ENCODE data around the gene NAV2. TPM values are rescaled to one million over a fixed set of nuclear protein-coding genes. Genes with fewer than 3 reads are reported as not detected.

NAV2 gene
- total and polyA plus RNA-seq, 10 donors = 0.46 to 11.6 (median 4.1) TPM

DNA sequence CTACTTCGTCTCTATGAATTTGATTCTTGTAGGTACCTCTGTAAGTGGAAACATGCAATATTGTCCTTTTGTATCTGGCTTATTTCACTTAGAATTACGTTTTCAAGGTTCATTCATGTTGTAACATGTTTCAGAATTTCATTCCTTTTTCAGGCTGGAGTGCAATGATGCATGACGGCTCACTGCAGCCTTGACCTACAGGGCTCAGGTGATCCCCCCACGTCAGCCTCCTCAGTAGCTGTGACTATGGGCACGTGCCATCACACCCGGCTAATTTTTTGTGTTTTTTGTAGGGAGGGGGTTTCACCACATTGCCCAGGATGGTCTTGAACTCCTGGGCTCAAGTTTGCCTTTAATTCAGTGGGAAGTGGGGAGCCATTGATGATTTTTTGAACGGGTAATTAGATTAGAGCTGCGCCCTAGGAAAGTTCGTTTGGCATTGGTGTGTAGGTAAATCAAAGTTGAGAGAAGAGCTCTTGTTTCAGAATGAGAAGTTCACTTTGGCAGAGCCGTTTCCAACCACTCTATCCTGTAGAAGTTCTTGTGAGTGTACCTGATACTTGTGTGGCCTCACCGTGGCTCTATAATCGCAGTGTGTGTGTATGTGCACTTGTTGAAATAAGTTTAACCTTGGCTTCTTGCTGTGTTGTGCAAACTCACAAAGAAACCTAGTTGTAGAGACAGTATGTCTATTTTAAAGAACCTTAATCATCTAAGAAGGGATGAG, 115.9 kb downstream of the NAV2 start:
- peaks cover 0 to 4% (median 0%) of the 10 kb centered on the region in 8 donors for H3K9me3 ChIP-seq
- 71 to 92% (median 86%) methylated on average over 12 of the region's 12 CpGs for WGBS, 5 donors
- no peaks in the 10 kb centered on the region for H3K27me3 ChIP-seq (replicated peaks in 1 of 7)
- no peaks in the 10 kb centered on the region for H3K4me1 ChIP-seq
- intact Hi-C loops (cut with DNase I; ENCODE audit: low total_unique reads) = no loop called here
- peaks cover 0 to 5% (median 0%) of the 10 kb centered on the region in 6 donors for H3K36me3 ChIP-seq
- no peak overlapping the region for H3K4me3 ChIP-seq
- H3K27ac ChIP-seq = no peak overlapping the region
- DNase-seq = no peak
- TF ChIP-seq POLR2AphosphoS5 (IDR thresholded peaks at IDR 0.05) = no peak
- no peak for TF ChIP-seq POLR2A (IDR thresholded peaks at IDR 0.05)
- TF ChIP-seq, protein P1, sequence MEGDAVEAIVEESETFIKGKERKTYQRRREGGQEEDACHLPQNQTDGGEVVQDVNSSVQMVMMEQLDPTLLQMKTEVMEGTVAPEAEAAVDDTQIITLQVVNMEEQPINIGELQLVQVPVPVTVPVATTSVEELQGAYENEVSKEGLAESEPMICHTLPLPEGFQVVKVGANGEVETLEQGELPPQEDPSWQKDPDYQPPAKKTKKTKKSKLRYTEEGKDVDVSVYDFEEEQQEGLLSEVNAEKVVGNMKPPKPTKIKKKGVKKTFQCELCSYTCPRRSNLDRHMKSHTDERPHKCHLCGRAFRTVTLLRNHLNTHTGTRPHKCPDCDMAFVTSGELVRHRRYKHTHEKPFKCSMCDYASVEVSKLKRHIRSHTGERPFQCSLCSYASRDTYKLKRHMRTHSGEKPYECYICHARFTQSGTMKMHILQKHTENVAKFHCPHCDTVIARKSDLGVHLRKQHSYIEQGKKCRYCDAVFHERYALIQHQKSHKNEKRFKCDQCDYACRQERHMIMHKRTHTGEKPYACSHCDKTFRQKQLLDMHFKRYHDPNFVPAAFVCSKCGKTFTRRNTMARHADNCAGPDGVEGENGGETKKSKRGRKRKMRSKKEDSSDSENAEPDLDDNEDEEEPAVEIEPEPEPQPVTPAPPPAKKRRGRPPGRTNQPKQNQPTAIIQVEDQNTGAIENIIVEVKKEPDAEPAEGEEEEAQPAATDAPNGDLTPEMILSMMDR (IDR thresholded peaks at IDR 0.05 in 8 of 11, conservative IDR thresholded peaks at IDR 0.05 in 3 of 11) = no peak

DNA sequence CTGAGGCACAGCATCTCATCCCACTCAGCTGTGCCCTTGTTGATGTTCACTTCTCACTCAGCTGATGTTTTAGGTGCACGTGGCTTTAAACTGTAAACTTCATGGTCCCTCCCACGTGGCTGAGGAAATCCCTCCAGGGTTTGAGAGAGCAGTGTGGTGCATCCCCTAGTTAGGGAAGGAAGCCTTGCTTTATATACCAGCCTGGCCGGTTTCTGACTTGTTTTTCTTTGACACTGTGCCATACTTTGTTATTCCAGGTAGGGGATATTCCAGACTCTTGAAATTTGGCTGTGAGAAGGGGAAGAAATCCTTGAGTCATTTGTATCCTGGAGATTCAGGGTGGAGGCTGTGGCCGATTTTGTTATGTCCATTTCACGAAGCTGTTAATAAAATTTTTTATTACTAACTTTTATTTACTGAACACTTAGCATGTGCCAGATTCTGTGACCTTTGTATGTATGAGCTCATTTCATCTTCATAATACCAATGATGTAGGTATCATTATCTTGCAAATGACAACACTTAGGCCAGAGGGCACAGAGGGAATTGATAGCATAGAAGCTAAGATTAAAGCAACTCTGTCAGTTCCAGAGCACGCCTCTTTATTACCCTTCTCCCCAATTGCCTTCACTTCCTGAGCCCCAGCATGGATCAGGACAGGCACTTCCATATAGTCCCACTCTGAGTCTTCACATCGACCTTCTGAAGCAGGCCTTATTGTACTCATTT, 116.6 kb downstream of the NAV2 start:
- DNase-seq = no peak
- 26 to 47% (median 44%) methylated on average over 7 of the region's 7 CpGs for WGBS, 5 donors

DNA sequence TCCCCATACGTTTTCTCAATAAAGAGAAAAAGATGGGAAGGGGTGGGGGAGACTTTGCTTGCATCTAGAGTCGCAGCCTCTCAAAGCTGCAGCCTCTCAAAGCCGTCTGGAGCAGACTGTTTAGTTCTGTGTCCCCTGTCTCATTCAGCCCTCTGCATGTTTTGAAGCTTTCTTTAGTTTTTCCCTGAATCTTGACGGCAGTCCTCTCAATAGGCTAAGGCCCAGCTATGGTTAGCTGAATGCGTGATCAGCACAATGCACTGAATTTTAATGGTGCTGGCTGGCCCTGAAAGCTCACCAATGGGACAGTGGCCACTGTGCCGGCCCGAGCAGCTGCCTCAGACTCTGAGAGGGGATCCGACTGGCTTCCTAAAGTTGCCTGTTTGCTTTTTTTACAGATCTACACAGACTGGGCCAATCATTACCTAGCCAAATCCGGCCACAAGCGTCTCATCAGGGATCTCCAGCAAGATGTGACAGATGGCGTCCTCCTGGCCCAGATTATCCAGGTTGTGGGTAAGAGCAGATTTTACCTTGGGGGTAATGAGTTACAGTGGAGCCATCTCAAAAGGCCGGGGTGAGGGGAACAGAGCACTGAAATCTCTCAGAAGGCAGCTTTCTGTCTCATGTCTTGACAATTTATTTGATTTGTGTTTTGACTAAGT, 119.6 kb downstream of the NAV2 start:
- no peak for DNase-seq
- H3K9me3 ChIP-seq = peaks cover 0 to 9% (median 0%) of the 10 kb centered on the region in 8 donors
- WGBS, 5 donors = 86 to 91% (median 88%) methylated on average over 12 of the region's 12 CpGs

More for the DNA sequence above, 116.6 kb downstream of the NAV2 start:
- no peaks in the 10 kb centered on the region for H3K27me3 ChIP-seq (replicated peaks in 1 of 7)
- TF ChIP-seq, protein P1 (IDR thresholded peaks at IDR 0.05 in 8 of 11, conservative IDR thresholded peaks at IDR 0.05 in 3 of 11) = no peak
- no peak for TF ChIP-seq POLR2AphosphoS5 (IDR thresholded peaks at IDR 0.05)
- TF ChIP-seq POLR2A (IDR thresholded peaks at IDR 0.05) = no peak
- intact Hi-C loops (cut with DNase I; ENCODE audit: low total_unique reads) = no loop called here
- no peak overlapping the region for H3K27ac ChIP-seq
- H3K36me3 ChIP-seq = peaks cover 0 to 11% (median 0%) of the 10 kb centered on the region in 6 donors
- H3K4me1 ChIP-seq = no peaks in the 10 kb centered on the region
- no peak overlapping the region for H3K4me3 ChIP-seq
- H3K9me3 ChIP-seq = peaks cover 0 to 9% (median 0%) of the 10 kb centered on the region in 8 donors

More for the DNA sequence above, 119.6 kb downstream of the NAV2 start:
- H3K27ac ChIP-seq = no peak overlapping the region
- TF ChIP-seq, protein P1 (IDR thresholded peaks at IDR 0.05 in 8 of 11, conservative IDR thresholded peaks at IDR 0.05 in 3 of 11) = no peak
- TF ChIP-seq POLR2A (IDR thresholded peaks at IDR 0.05) (no peak), POLR2AphosphoS5 (IDR thresholded peaks at IDR 0.05) (no peak)
- intact Hi-C loops (cut with DNase I; ENCODE audit: low total_unique reads) = no loop called here
- H3K36me3 ChIP-seq = peaks cover 0 to 11% (median 0%) of the 10 kb centered on the region in 6 donors
- H3K4me3 ChIP-seq = no peak overlapping the region
- H3K27me3 ChIP-seq (replicated peaks in 1 of 7) = no peaks in the 10 kb centered on the region
- H3K4me1 ChIP-seq = no peaks in the 10 kb centered on the region
